ENCODE data around the gene TUBA4B.

- no peak for TF ChIP-seq CTCF (IDR thresholded peaks at IDR 0.05 in 4 of 5, conservative IDR thresholded peaks at IDR 0.05 in 1 of 5)
- no peak for TF ChIP-seq POLR2A (IDR thresholded peaks at IDR 0.05)
These were observed 53.0 kb downstream of the TUBA4B start for GRCh38 chr2:219306047-219306446.
